PC-3 (cell line): ENCODE results near the gene WDR7. TPM values are rescaled to one million over a fixed set of nuclear protein-coding genes. Genes with fewer than 3 reads are reported as not detected.

Experiments
- ATAC-seq: fragments of 200-7000 bp; cut with Tn5 transposase; 2 replicates; pipeline ENCODE4 v1.9.1; 2020; ENCODE audit warnings: mild to moderate bottlenecking, moderate library complexity
- BruUV-seq: library from RNA; stranded (reverse); fragments of 400-500 nt; replicated peaks from 2 replicates; lab custom pipeline; 2021; lab: Mats Ljungman, UMichigan
- CTCF ChIA-PET: fragments of 300-600 bp; sonication (Branson Sonifier 250); formaldehyde crosslinking; loops from one replicate; lab custom pipeline; 2022; ENCODE audit warnings: antibody characterized with exemption; lab: Charles Lee
- POLR2A ChIA-PET: fragments of 300-600 bp; sonication (Branson Sonifier 250); formaldehyde crosslinking; loops from one replicate; lab custom pipeline; 2022; ENCODE audit warnings: antibody characterized with exemption; ENCODE audit not compliant: unreplicated experiment; lab: Charles Lee
- DNase-seq: peaks from one replicate; pipeline ENCODE4 v3.0.0-alpha.2; 2015
- H2AFZ ChIP-seq: fragments of 300-600 bp; sonication (generic); 2 replicates; pipeline ENCODE4 v1.6.0; 2016; ENCODE audit warnings: antibody characterized with exemption, low read length
- H3F3A ChIP-seq: fragments of 300-600 bp; sonication (generic); one replicate; pipeline ENCODE4 v1.6.0; 2017; ENCODE audit warnings: antibody characterized with exemption, low read length, control low read depth, mild to moderate bottlenecking; ENCODE audit not compliant: unreplicated experiment
- H3K27ac ChIP-seq: fragments of 300-600 bp; sonication (generic); 2 replicates; pipeline ENCODE4 v1.5.1; 2016; ENCODE audit warnings: mild to moderate bottlenecking, low read length
- H3K27me3 ChIP-seq: fragments of 300-600 bp; sonication (generic); 2 replicates; pipeline ENCODE4 v1.6.1; 2016; ENCODE audit warnings: low read length, mixed read lengths
- H3K36me3 ChIP-seq: fragments of 300-600 bp; sonication (generic); 2 replicates; pipeline ENCODE4 v1.6.1; 2016; ENCODE audit warnings: low read depth, mixed run types, low read length, mixed read lengths
- H3K4me1 ChIP-seq: fragments of 300-600 bp; sonication (generic); 2 replicates; pipeline ENCODE4 v1.5.1; 2016; ENCODE audit warnings: low read length; ENCODE audit not compliant: insufficient read depth
- H3K4me2 ChIP-seq: fragments of 300-600 bp; sonication (generic); 2 replicates; pipeline ENCODE4 v1.6.0; 2016; ENCODE audit warnings: low read length
- H3K4me3 ChIP-seq: fragments of 300-600 bp; sonication (generic); 2 replicates; pipeline ENCODE4 v1.5.1; 2016; ENCODE audit warnings: mild to moderate bottlenecking, low read length, mixed read lengths
- H3K79me2 ChIP-seq: fragments of 300-600 bp; sonication (generic); 2 replicates; pipeline ENCODE4 v1.6.1; 2017; ENCODE audit warnings: low read length, mixed read lengths
- H3K9ac ChIP-seq: fragments of 300-600 bp; sonication (generic); 2 replicates; pipeline ENCODE4 v1.6.0; 2016; ENCODE audit warnings: mild to moderate bottlenecking, low read length
- H3K9me2 ChIP-seq: fragments of 300-600 bp; sonication (generic); replicated peaks from 2 replicates; pipeline ENCODE4 v1.6.1; 2016; ENCODE audit warnings: mixed run types, low read length, mixed read lengths
- H3K9me3 ChIP-seq: fragments of 300-600 bp; sonication (generic); 2 replicates; pipeline ENCODE4 v1.6.1; 2016; ENCODE audit warnings: low read length, mixed read lengths
- H4K20me1 ChIP-seq: fragments of 300-600 bp; sonication (generic); 2 replicates; pipeline ENCODE4 v1.6.1; 2016; ENCODE audit warnings: low read length, mixed read lengths
- CTCF ChIP-seq: fragments of 300-600 bp; sonication (generic); conservative IDR thresholded peaks from 2 replicates; pipeline ENCODE4 v1.5.1; 2017; ENCODE audit warnings: antibody characterized with exemption, low read depth, mild to moderate bottlenecking, low read length
- EZH2 ChIP-seq: fragments of 300-600 bp; sonication (generic); IDR thresholded peaks from one replicate; pipeline ENCODE4 v1.6.1; 2017; ENCODE audit warnings: antibody characterized with exemption, mild to moderate bottlenecking, low read length; ENCODE audit not compliant: unreplicated experiment
- EZH2phosphoT487 ChIP-seq: fragments of 300-600 bp; sonication (generic); IDR thresholded peaks from 2 replicates; pipeline ENCODE4 v1.6.1; 2018; ENCODE audit warnings: mild to moderate bottlenecking, antibody characterized with exemption, low read length, borderline replicate concordance
- intact Hi-C: fragments of 100-400 bp; cut with micrococcal nuclease; formaldehyde crosslinking; loops from 2 replicates; pipeline ENCODE4 v1.9.0; 2023
- total RNA-seq: library from RNA; depleted of rRNA; stranded (reverse); fragments of >200 nt; gene quantifications from 2 replicates; pipeline ENCODE4 v1.2.3, GENCODE V29; 2014

Gene WDR7
- total RNA-seq, 1 experiment from 2014 or later = 16.0 TPM

- Histone ChIP-seq H3K27me3 (no peaks in the 10 kb centered on the region), H3K9ac (no peak overlapping the region)
- TSS peak; percentile 48 for BruUV-seq
These were observed 240.0 kb downstream of the WDR7 start for GRCh38 chr18:56891116-56891515.

GRCh38 chr18:56891870-56892269 is 240.7 kb downstream of the WDR7 start:
- H3K4me1 ChIP-seq = peaks cover 36% of the 10 kb centered on the region
- H3K9me3 ChIP-seq = no peaks in the 10 kb centered on the region
- H3K4me3 ChIP-seq = no peak overlapping the region
- no peaks in the 10 kb centered on the region for H3K9me2 ChIP-seq
- ATAC-seq (no peak), DNase-seq (no peak)
- no peaks in the 10 kb centered on the region for H3K27me3 ChIP-seq
- ChIA-PET POLR2A (no interaction called here), CTCF (no interaction called here)
- no peaks in the 10 kb centered on the region for H3K36me3 ChIP-seq
- no peak overlapping the region for H3K27ac ChIP-seq
- no peak overlapping the region for H3K9ac ChIP-seq
- BruUV-seq = no TSS peak
- no peak overlapping the region; the same call in 1 of the 2 replicates for H3K4me2 ChIP-seq
- peaks cover 5% of the 10 kb centered on the region for H3F3A ChIP-seq
- no peak overlapping the region for H2AFZ ChIP-seq
- no peaks in the 10 kb centered on the region for H3K79me2 ChIP-seq
- intact Hi-C loops = no loop called here
- TF ChIP-seq EZH2 (no peak), CTCF (no peak), EZH2phosphoT487 (no peak)
- no peaks in the 10 kb centered on the region for H4K20me1 ChIP-seq

More at GRCh38 chr18:56891116-56891515, 240.0 kb downstream of the WDR7 start:
- DNase-seq (no peak), ATAC-seq (peak; percentile 15; the same call in 1 of the 2 replicates)
- Histone ChIP-seq H3K4me2 (peak overlapping the region; percentile 26), H3K4me3 (peak overlapping the region; percentile 18; the same call in 1 of the 2 replicates), H4K20me1 (no peaks in the 10 kb centered on the region), H3K9me2 (no peaks in the 10 kb centered on the region), H3K79me2 (no peaks in the 10 kb centered on the region), H3K9me3 (no peaks in the 10 kb centered on the region), H3K27ac (no peak overlapping the region), H2AFZ (no peak overlapping the region), H3K36me3 (no peaks in the 10 kb centered on the region), H3F3A (peaks cover 5% of the 10 kb centered on the region), H3K4me1 (peaks cover 36% of the 10 kb centered on the region)
- CTCF ChIA-PET = no interaction called here
- intact Hi-C loops = no loop called here
- POLR2A ChIA-PET = no interaction called here
- TF ChIP-seq CTCF (no peak), EZH2 (no peak), EZH2phosphoT487 (no peak)

GRCh38 chr18:56897122-56897521 is 246.0 kb downstream of the WDR7 start:
- ChIA-PET CTCF (no interaction called here), POLR2A (no interaction called here)
- ATAC-seq (no peak), DNase-seq (no peak)
- Histone ChIP-seq H3K27ac (no peak overlapping the region), H4K20me1 (no peaks in the 10 kb centered on the region), H3K4me3 (no peak overlapping the region), H3K4me2 (no peak overlapping the region), H3K36me3 (no peaks in the 10 kb centered on the region), H3F3A (no peaks in the 10 kb centered on the region), H3K27me3 (no peaks in the 10 kb centered on the region), H3K9ac (no peak overlapping the region), H3K9me3 (no peaks in the 10 kb centered on the region), H3K79me2 (no peaks in the 10 kb centered on the region), H3K9me2 (no peaks in the 10 kb centered on the region), H3K4me1 (peaks cover 8% of the 10 kb centered on the region), H2AFZ (no peak overlapping the region)
- TF ChIP-seq CTCF = no peak
- TF ChIP-seq EZH2phosphoT487 = no peak
- no peak for TF ChIP-seq EZH2
- intact Hi-C loops = no loop called here
- no TSS peak for BruUV-seq
